Measurements from ENCODE around the gene ARL13B. TPM values are rescaled to one million over a fixed set of nuclear protein-coding genes. Genes with fewer than 3 reads are reported as not detected.
"Not testable (repeated sequence)": the region's sequence is repeated elsewhere in the genome, so short reads cannot be mapped to it uniquely, and the experiment has no call there.

Gene ARL13B
- total RNA-seq, 2 donors from 2014 or later = 17.2 to 23.9 TPM

- TF ChIP-seq CTCF (conservative IDR thresholded peaks at IDR 0.05) = no peak
- Mint-ChIP-seq H3K9me3 (peaks cover 65% of the 10 kb centered on the region), H3K36me3 (ENCODE audit: low read depth) (no peaks in the 10 kb centered on the region), H3K27ac (no peak overlapping the region), H3K4me3 (no peak overlapping the region), H3K4me1 (no peaks in the 10 kb centered on the region), H3K27me3 (ENCODE audit: insufficient read depth) (no peaks in the 10 kb centered on the region)
- no peak for DNase-seq
- no peaks in the 10 kb centered on the region for H3K36me3 ChIP-seq (ENCODE audit: control insufficient read depth, insufficient read depth, low read length)
- H3K27me3 ChIP-seq (ENCODE audit: control insufficient read depth, insufficient read depth, low read length, poor library complexity, severe bottlenecking) = no peaks in the 10 kb centered on the region
- 65 to 78% methylated on average over 3 to 5 of the region's 5 CpGs for WGBS, 2 experiments (ENCODE audit: insufficient coverage in 1 of 2, insufficient read length in 1 of 2)
- H3K27ac ChIP-seq (ENCODE audit: low read depth, low read length) = no peak overlapping the region
- no peak overlapping the region for H3K4me3 ChIP-seq (ENCODE audit: low read length)
- no peak overlapping the region for H3K9ac ChIP-seq (ENCODE audit: extremely low read depth, low read length, poor library complexity, severe bottlenecking)
- H3K4me1 ChIP-seq (ENCODE audit: control insufficient read depth, insufficient read depth, low read length) = no peaks in the 10 kb centered on the region
- H3K9me3 ChIP-seq (ENCODE audit: control insufficient read depth, low read length) = peaks cover 24% of the 10 kb centered on the region
Observed at GRCh38 chr3:93934366-93935046, 45.4 kb upstream of the ARL13B start.

- no peaks in the 10 kb centered on the region for H3K27me3 ChIP-seq (ENCODE audit: control insufficient read depth, insufficient read depth, low read length, poor library complexity, severe bottlenecking)
- TF ChIP-seq CTCF (conservative IDR thresholded peaks at IDR 0.05) = no peak
- peaks cover 50% of the 10 kb centered on the region for H3K9me3 Mint-ChIP-seq
- H3K27ac Mint-ChIP-seq = no peak overlapping the region
- H3K36me3 ChIP-seq (ENCODE audit: control insufficient read depth, insufficient read depth, low read length) = no peaks in the 10 kb centered on the region
- H3K27ac ChIP-seq (ENCODE audit: low read depth, low read length) = no peak overlapping the region
- WGBS, 2 experiments (ENCODE audit: insufficient coverage in 1 of 2, insufficient read length in 1 of 2) = 70% methylated on average over 1 of the region's 1 CpG; no CpG with 5 or more reads in 1 of the 2 experiments
- no peaks in the 10 kb centered on the region for H3K4me1 ChIP-seq (ENCODE audit: control insufficient read depth, insufficient read depth, low read length)
- no peaks in the 10 kb centered on the region for H3K4me1 Mint-ChIP-seq
- H3K9ac ChIP-seq (ENCODE audit: extremely low read depth, low read length, poor library complexity, severe bottlenecking) = no peak overlapping the region
- no peaks in the 10 kb centered on the region for H3K36me3 Mint-ChIP-seq (ENCODE audit: low read depth)
- DNase-seq = no peak
- H3K9me3 ChIP-seq (ENCODE audit: control insufficient read depth, low read length) = peaks cover 32% of the 10 kb centered on the region
- H3K27me3 Mint-ChIP-seq (ENCODE audit: insufficient read depth) = no peaks in the 10 kb centered on the region
- H3K4me3 Mint-ChIP-seq = no peak overlapping the region
- H3K4me3 ChIP-seq (ENCODE audit: low read length) = no peak overlapping the region
Observed at GRCh38 chr3:93936549-93936948, 43.4 kb upstream of the ARL13B start.

- not testable (repeated sequence) for H3K27ac ChIP-seq (ENCODE audit: low read depth, low read length); H3K4me1 ChIP-seq (ENCODE audit: control insufficient read depth, insufficient read depth, low read length); H3K4me1 Mint-ChIP-seq; H3K4me3 ChIP-seq (ENCODE audit: low read length); H3K27ac Mint-ChIP-seq; H3K36me3 ChIP-seq (ENCODE audit: control insufficient read depth, insufficient read depth, low read length); H3K9ac ChIP-seq (ENCODE audit: extremely low read depth, low read length, poor library complexity, severe bottlenecking); H3K4me3 Mint-ChIP-seq; H3K27me3 Mint-ChIP-seq (ENCODE audit: insufficient read depth); H3K27me3 ChIP-seq (ENCODE audit: control insufficient read depth, insufficient read depth, low read length, poor library complexity, severe bottlenecking); DNase-seq; H3K36me3 Mint-ChIP-seq (ENCODE audit: low read depth)
- 78 to 81% methylated on average over 3 to 6 of the region's 6 CpGs for WGBS, 2 experiments (ENCODE audit: insufficient coverage in 1 of 2, insufficient read length in 1 of 2)
- peaks cover 41% of the 10 kb centered on the region for H3K9me3 Mint-ChIP-seq
- H3K9me3 ChIP-seq (ENCODE audit: control insufficient read depth, low read length) = peaks cover 27% of the 10 kb centered on the region
Observed at GRCh38 chr3:93937485-93937884, 42.5 kb upstream of the ARL13B start.

- WGBS, 2 experiments (ENCODE audit: insufficient coverage in 1 of 2, insufficient read length in 1 of 2) = 84 to 85% methylated on average over 3 to 8 of the region's 8 CpGs
- H3K27me3 Mint-ChIP-seq (ENCODE audit: insufficient read depth) = not testable (repeated sequence)
- H3K9me3 Mint-ChIP-seq = peaks cover 96% of the 10 kb centered on the region
Observed at GRCh38 chr3:93949958-93950357, 30.0 kb upstream of the ARL13B start.

More at GRCh38 chr3:93949958-93950357, 30.0 kb upstream of the ARL13B start:
- not testable (repeated sequence) for H3K27ac Mint-ChIP-seq; H3K4me1 Mint-ChIP-seq; H3K36me3 ChIP-seq (ENCODE audit: control insufficient read depth, insufficient read depth, low read length); H3K9me3 ChIP-seq (ENCODE audit: control insufficient read depth, low read length); H3K4me1 ChIP-seq (ENCODE audit: control insufficient read depth, insufficient read depth, low read length); H3K4me3 ChIP-seq (ENCODE audit: low read length); H3K36me3 Mint-ChIP-seq (ENCODE audit: low read depth); H3K4me3 Mint-ChIP-seq; H3K27ac ChIP-seq (ENCODE audit: low read depth, low read length); H3K9ac ChIP-seq (ENCODE audit: extremely low read depth, low read length, poor library complexity, severe bottlenecking); H3K27me3 ChIP-seq (ENCODE audit: control insufficient read depth, insufficient read depth, low read length, poor library complexity, severe bottlenecking)
- DNase-seq = peak; percentile 49

Data from endodermal cell (in vitro differentiated cells).